Keratinocyte (primary cell): Measurements from ENCODE around the gene NFATC2.

Experiments
- EZH2 ChIP-seq: IDR thresholded peaks from one replicate; pipeline ENCODE4 v1.6.1; 2012; ENCODE audit warnings: inconsistent platforms, mild to moderate bottlenecking, low read length, moderate library complexity
- TF ChIP-seq, protein P1 (sequence below), 3 experiments: IDR thresholded peaks in 1 of 3; conservative IDR thresholded peaks in 1 of 3; optimal IDR thresholded peaks in 1 of 3; 2 replicates in 2 of 3; 3 replicates in 1 of 3; pipeline versions ENCODE3 to v1.5.1; 2011; ENCODE audit warnings: low read length in 3 of 3, mild to moderate bottlenecking in 3 of 3, moderate library complexity in 2 of 3, control low read depth in 1 of 3, inconsistent platforms in 1 of 3; ENCODE audit not compliant: insufficient read depth in 2 of 3; ENCODE audit errors: extremely low read depth in 1 of 3

- TF ChIP-seq, protein P1, sequence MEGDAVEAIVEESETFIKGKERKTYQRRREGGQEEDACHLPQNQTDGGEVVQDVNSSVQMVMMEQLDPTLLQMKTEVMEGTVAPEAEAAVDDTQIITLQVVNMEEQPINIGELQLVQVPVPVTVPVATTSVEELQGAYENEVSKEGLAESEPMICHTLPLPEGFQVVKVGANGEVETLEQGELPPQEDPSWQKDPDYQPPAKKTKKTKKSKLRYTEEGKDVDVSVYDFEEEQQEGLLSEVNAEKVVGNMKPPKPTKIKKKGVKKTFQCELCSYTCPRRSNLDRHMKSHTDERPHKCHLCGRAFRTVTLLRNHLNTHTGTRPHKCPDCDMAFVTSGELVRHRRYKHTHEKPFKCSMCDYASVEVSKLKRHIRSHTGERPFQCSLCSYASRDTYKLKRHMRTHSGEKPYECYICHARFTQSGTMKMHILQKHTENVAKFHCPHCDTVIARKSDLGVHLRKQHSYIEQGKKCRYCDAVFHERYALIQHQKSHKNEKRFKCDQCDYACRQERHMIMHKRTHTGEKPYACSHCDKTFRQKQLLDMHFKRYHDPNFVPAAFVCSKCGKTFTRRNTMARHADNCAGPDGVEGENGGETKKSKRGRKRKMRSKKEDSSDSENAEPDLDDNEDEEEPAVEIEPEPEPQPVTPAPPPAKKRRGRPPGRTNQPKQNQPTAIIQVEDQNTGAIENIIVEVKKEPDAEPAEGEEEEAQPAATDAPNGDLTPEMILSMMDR (optimal IDR thresholded peaks at IDR 0.05 in 1 of 3, IDR thresholded peaks at IDR 0.05 in 1 of 3, conservative IDR thresholded peaks at IDR 0.05 in 1 of 3; ENCODE audit: extremely low read depth in 1 of 3, insufficient read depth in 2 of 3, low read length in 3 of 3), result no peak
- TF ChIP-seq EZH2, result no peak
These were observed 23.0 kb upstream of the NFATC2 start for GRCh38 chr20:51565298-51566144.
